Measurements from ENCODE around the gene CCDC197.

CCDC197 gene

GRCh38 chr14:93962701-93963601, 34.1 kb upstream of the CCDC197 start:
- no peak for DNase-seq (ENCODE audit: low read depth)

GRCh38 chr14:93963692-93964091, 33.4 kb upstream of the CCDC197 start:
- DNase-seq (ENCODE audit: low read depth) = no peak
- no peak overlapping the region for H3K4me3 ChIP-seq (ENCODE audit: low read length)
- TF ChIP-seq CTCF (conservative IDR thresholded peaks at IDR 0.05; ENCODE audit: low read depth, low read length) = no peak

More at GRCh38 chr14:93962701-93963601, 34.1 kb upstream of the CCDC197 start:
- H3K4me3 ChIP-seq (ENCODE audit: low read length) = no peak overlapping the region
- no peak for TF ChIP-seq CTCF (conservative IDR thresholded peaks at IDR 0.05; ENCODE audit: low read depth, low read length)

- no peak overlapping the region for H3K4me3 ChIP-seq (ENCODE audit: low read length)
- TF ChIP-seq CTCF (conservative IDR thresholded peaks at IDR 0.05; ENCODE audit: low read depth, low read length) = no peak
Observed at GRCh38 chr14:93964281-93964680, 32.8 kb upstream of the CCDC197 start.

GRCh38 chr14:93964820-93965286, 32.2 kb upstream of the CCDC197 start:
- no peak for TF ChIP-seq CTCF (conservative IDR thresholded peaks at IDR 0.05; ENCODE audit: low read depth, low read length)
- no peak for DNase-seq (ENCODE audit: low read depth)
- no peak overlapping the region for H3K4me3 ChIP-seq (ENCODE audit: low read length)

More at GRCh38 chr14:93964281-93964680, 32.8 kb upstream of the CCDC197 start:
- no peak for DNase-seq (ENCODE audit: low read depth)

- no peak for TF ChIP-seq CTCF (conservative IDR thresholded peaks at IDR 0.05; ENCODE audit: low read depth, low read length)
- DNase-seq (ENCODE audit: low read depth) = peak; percentile 95
- H3K4me3 ChIP-seq (ENCODE audit: low read length) = no peak overlapping the region
Observed at GRCh38 chr14:93965287-93965821, 31.7 kb upstream of the CCDC197 start.

- TF ChIP-seq CTCF (conservative IDR thresholded peaks at IDR 0.05; ENCODE audit: low read depth, low read length) = no peak
- H3K4me3 ChIP-seq (ENCODE audit: low read length) = no peak overlapping the region
- no peak for DNase-seq (ENCODE audit: low read depth)
Observed at GRCh38 chr14:93965946-93966474, 31.1 kb upstream of the CCDC197 start.
